NK-92 treated with Interleukin-12 subunit alpha and Interleukin-12 subunit beta, amount 100 ng/mL, for 24 hours (cell line): ENCODE results near the gene RWDD4.
"Not testable (repeated sequence)": the region's sequence is repeated elsewhere in the genome, so short reads cannot be mapped to it uniquely, and the experiment has no call there.

Experiments used
- DNase-seq: peaks from one replicate; lab custom pipeline; 2025; lab: John Stamatoyannopoulos, UW

The RWDD4 gene

DNA sequence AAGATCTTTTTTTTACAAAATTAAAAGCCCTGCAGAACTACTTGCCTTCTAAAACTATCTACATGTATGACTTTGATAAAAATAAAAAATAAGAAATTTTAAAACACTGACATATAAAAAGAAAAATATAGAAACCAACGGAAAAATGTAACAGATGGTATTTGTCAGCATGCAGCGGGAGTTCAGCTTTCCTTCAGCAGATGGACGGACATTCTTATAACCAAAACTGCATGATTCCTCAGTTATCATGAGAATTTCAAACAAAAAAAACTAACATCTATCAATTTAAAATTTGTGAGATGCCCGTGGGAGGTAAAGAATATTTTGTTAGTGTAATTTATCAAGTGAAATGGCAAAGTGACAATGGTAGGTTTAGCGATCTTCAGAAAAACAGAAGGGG, 23.2 kb downstream of the RWDD4 start:
- no peak for DNase-seq

DNA sequence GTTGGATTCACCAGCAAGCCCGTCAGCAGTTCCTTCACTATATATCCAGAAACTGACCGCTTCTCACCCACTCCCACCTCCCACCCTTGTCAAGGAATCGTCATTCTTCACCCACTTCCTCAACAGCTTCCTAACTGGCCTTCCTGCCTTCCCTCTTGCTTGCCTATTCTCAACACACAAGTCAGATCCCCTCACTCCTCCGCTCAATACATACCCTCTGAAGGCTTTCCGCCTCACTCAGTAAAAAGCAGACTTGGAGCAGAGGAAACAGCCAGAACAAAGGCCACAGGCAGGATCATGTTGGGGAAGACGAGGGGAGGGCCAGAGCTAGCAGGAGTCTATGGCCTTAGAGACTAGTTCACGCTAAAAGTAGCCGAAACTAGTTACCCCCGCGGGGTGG, 23.7 kb downstream of the RWDD4 start:
- no peak for DNase-seq

- DNase-seq: no peak
These were observed 25.2 kb downstream of the RWDD4 start for GRCh38 chr4:183633476-183634400.

DNA sequence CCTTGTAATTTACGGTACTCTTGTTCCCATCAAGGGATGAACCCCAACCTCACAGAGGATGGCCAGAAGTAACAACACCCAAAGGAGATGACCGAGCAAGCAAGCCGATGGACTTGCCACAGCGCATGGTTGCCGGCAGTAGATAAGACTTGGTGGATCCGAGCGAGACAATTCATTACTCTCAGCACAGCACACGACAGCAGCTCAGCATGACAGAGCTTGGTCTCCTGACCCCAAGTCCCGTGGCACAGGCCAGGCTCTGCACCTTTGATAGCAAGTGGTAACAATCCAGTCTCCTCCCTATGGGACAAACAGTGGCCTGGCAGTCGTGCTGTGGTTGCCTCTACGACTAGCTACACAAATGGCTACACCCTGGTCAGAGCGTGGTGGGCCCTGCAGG, 26.3 kb downstream of the RWDD4 start:
- no peak for DNase-seq

GRCh38 chr4:183631577-183632198, 27.3 kb downstream of the RWDD4 start:
- DNase-seq: no peak

DNA sequence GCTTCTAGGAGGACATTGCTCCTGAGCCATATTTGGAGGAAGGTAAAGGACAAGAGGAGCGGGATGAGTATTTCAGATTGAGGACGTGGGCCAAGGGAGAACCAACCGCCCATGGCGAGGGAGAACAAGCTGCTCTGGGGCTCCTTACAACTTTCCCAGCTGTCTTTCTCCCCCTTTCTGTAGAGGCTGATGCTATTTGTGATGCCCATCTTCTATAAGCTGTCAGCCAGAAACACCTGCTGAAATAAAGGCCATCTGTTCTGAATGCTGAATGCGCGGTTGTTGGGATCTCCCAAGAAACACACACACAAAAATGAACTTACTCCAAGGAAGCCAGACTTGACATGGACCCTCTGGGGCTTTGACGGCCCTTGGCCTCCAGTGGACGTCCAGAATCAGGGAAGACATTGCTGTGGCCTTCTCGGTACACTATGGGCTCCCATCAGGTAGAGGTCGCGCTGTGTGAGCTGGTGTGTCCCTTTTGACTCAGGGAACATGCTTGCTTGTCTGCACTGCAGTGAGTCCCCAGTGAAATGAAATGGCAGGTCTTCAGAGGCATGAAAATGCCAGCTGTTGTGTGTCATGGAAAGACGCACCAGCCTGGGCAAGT, 30.9 kb downstream of the RWDD4 start:
- no peak for DNase-seq

DNA sequence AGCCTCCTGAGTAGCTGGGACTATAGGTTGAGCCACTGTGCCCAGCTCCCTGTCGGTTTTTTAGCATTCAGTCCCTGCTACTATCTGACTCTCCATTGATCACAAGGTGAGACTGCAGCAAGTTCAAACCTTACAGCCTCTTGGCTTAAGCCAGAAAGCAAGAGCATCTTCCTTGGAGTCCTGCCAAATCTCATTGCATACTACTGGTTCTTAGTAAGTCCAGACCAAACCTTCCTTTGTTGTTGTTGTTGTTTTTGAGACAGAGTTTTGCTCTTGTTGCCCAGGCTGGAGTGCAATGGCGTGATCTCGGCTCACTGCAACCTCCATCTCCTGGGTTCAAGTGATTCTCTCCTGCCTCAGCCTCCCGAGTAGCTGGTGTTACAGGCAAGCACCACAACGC, 31.7 kb downstream of the RWDD4 start:
- not testable (repeated sequence) for DNase-seq

- DNase-seq: no peak
These were observed 32.8 kb downstream of the RWDD4 start for GRCh38 chr4:183626168-183626567.

GRCh38 chr4:183624548-183624947, 34.4 kb downstream of the RWDD4 start:
- DNase-seq: no peak

GRCh38 chr4:183621875-183622274, 37.1 kb downstream of the RWDD4 start:
- DNase-seq: no peak

- no peak for DNase-seq
These were observed 38.6 kb downstream of the RWDD4 start for GRCh38 chr4:183620421-183620820.

DNA sequence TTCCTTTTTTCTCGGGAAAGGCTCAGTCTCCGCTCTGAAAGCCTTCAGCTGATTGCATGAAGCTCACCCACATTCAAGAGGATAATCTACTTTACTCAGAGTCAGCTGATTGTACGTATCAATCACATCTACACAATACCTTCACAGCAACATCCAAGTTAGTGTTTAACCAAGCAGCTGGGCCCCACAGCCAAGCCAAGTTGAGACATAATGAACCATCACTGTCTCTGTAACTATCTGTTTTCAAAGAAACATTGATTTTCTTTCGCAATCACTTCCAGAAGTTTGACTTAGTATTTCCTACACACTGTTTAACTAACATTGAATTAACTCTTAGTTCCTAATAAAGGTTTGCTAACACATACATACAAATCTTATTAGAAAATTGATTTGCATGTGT, 40.3 kb downstream of the RWDD4 start:
- no peak for DNase-seq

DNA sequence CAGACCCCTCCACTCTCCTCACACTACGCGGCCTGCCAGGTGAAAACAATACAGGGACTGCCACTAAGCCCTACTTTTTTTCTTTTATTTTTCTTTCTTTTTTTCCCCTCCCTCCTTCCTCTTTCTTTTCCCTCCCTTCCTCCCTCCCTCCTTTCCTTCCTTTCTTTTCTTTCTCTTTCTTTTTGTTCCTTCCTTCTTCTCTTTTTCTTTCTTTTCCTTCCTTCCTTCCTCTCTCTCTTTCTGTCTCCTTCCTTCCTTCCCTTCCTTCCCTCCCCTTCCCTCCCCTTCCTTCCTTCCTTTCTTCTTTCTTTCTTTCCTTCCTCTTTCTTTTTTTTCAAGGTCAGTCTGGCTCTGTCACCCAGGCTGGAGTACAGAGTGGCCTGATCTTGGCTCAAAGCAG, 41.9 kb downstream of the RWDD4 start:
- no peak for DNase-seq

GRCh38 chr4:183612329-183613250, 46.4 kb downstream of the RWDD4 start:
- no peak for DNase-seq

- no peak for DNase-seq
These were observed 47.7 kb downstream of the RWDD4 start for GRCh38 chr4:183611210-183611830.

GRCh38 chr4:183610613-183611012, 48.4 kb downstream of the RWDD4 start:
- no peak for DNase-seq

- DNase-seq: no peak
These were observed 49.0 kb downstream of the RWDD4 start for GRCh38 chr4:183610033-183610432.

DNA sequence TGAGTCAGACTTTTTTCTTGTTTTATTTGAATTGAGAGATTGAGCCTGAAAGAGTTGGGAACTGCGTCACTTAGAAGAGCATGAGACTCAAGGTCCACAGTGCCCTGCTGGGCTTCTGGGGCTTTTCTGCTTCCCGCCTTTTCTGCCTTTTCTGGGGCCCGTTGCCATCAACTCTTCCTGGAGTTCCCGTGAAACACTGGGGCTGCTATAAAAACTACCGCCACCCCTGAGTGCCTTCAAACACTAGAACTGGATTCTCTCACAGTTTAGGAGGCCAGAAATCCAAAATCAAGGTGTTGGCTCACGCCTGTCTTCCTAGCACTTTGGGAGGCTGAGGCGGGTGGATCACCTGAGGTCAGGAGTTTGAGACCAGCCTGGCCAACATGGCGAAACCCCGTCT, 49.8 kb downstream of the RWDD4 start:
- DNase-seq: no peak

GRCh38 chr4:183607894-183608293, 51.1 kb downstream of the RWDD4 start:
- no peak for DNase-seq

DNA sequence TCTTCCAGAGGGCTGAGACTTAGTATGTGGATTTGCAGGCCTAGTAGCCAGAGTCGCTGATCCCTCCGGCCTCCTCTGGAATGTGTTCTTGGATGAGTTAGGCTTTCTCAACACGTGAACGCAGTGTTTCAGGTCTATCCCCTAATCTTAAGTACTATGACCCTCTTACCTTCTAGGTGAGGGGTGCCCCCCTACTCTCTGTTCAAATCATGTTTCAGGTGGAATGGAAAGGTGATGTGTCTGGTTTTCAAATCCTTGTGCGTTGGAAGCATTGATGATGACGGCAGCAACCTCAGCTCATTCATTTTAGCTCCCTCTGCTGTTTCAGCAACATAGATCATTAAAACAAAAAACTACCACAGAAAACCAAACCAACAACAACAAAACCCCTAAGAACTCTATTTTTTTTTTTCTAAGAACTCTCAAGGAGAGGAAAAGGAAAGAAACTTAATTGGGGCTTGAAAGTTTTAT, 56.4 kb downstream of the RWDD4 start:
- DNase-seq: no peak

DNA sequence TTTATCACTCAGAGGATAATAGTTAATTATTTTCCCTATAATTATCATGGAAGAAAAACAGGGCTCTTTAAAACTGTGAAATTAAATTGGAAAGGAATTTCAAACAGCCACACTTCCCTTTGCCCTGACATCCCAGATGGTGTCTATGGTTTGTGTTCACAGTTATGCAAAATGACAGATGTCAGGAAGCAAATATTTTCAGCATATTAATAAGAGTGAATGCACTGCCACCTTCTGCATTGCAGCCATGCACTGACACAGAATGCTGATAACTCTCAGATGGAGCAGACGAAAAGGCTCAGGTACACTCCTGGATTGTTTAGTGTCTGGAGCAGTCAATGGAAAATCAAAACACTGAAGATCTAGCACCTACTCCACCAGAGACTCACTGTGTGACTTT, 57.6 kb downstream of the RWDD4 start:
- no peak for DNase-seq
